ENCODE data around the gene ARID5B.

Gene ARID5B

DNA sequence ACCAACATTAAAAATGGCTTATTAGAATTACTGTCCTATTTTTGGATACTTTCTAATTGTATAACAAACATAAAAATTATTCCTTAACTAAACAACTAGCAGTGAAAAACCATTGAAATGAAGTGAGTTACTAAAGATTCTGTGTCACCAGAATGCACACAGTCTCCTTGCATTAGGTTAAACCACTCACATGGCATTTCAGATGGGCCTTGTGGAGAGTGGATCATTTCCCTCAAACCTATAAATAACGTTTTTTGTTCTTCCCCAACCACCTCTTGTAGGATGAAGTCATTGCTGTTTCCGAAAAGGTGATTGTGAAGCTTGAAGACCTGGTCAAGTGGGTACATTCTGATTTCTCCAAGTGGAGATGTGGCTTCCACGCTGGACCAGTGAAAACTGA is 38.4 kb downstream of the ARID5B start:
- no peak for DNase-seq

DNA sequence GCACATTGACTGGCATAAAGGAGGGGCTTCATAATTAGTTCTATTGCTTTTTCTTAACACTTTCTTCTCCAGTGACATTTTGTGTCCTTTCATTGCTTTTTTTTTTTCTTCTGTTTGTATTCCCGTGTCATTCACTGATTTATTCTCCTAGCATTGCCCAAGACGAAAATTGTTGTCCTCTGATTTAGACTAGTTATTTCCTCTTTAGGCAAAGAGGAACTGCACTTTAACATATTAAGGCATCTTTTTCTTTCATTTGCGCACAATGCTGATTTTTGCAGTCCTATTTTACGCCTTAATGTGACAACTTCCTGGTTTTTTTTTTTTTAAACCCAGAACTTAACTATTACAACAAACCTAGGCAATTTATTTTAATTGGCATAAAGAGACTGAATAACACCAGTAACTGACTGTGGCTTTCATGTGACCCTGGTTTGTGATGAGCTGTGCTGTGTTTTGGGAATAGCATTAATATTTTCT is 39.7 kb downstream of the ARID5B start:
- no peak for DNase-seq

DNA sequence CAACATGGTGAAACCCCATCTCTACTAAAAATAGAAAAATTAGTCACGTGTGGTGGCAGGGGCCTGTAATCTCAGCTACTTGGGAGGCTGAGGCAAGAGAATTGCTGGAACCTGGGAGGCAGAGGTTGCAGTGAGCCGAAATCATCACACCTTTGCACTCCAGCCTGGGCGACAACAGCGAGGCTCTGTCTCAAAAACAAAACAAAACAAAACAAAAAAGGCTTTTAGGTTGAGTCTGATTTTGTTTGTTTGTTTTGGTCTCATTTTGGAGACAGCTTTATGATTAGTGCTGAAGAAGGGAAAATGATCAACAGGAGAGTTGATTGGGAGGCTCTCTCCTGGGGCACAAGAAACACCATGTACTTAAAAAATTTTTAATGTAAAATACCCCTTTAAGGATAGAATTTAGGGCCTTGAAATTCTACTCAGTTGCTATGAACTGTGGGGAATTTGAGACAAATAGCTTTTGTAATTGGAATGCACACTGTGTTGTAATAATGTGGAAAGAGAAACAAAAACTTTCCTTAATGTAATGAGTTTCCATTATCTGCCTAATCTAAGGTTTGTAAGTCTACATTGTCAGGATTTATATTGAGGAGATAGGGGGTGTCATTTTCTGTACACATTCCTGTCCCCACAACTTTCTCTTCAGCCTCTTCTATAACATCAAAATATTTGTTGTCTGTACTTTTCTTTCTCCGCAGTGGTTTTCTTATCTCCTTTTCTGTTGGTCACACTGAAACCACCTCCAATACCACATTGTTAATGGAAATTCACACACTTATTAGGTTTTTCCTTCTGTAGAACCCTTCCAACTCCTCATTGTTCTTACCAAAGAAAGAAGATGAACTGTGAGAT is 41.3 kb downstream of the ARID5B start:
- no peak for DNase-seq

DNA sequence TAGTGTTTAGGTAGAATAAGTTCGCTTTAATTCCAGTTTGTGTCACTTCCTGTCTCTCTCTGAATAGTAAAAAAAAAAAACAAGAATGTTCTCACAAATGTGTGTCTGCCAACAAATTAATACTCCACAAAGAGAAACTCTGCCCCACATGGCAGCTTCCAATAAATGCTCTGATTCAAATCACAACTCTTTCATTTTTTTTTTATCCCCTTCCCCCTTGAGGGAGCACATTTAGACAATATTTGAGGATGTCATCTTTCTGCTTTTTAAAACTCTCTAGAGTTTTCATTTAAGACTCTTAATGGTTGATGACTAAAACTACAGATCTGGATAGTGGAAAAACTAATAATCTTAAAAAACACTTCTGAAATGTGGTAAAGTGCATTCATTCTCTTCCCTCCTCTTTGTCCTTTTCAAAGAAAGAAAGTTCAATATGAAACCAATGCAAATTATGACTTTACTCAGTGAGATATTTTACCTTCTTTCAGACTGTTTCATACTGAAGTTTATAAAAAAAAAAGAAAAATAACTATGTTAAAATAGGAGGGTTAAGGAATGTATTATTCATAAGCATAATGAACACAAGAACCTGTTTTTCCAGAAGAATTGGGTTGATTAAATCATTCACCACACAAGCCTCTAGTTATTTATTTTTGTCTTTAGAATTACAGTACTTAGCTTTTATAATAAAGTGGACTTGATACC is 42.3 kb downstream of the ARID5B start:
- DNase-seq: no peak

DNA sequence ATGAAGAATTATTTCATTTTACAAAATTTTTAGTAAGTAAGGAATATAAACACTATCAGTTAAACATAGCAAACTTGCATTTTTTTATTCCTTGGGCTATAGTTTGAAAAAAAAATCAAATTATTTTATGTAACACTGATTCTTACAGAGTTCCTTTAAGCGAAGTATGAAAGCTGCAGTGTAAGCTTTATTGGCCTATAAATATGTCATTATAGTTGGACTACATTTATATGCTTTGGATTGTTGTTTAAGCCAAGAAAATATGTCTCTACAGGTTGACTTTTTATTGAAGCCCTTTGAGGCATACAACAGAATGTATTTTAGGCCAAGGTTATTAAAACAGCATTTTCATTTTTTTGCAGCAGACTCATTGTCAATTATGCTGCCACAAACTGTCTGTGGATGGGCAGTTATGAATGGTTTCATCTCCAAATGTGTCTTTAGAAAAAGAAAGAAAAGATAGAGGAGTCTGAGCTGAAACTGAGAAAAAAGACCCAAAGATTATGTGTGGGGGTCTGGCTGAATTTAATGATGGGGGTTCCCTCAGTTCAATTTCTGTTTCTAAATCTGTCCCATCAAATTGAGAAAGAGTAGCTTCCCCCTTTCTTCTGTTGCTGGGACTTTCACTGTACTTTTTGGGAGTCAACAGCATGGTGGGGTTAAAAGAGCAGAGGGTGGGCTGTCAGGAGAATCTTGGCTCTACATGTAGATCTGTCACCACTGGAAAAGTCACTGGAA is 43.1 kb downstream of the ARID5B start:
- DNase-seq: no peak

DNA sequence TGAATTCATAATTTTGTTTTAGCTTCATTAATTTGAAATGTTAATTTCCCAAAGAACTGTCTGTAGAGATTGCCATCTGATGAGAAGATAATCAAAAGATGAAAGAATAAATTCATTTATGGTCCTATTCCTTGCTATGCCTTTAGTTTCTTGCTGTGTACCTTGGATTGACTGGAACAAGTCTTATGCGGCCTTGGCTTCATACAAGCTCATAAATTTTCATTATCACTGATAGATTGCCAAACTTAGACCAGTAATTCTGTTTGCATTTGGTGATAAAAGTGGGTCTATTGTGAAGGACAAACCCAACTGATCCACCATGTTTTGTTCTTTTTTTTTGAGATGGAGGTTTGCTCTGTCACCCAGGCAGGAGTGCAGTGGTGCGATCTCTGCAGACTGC is 48.2 kb downstream of the ARID5B start:
- DNase-seq: no peak

DNA sequence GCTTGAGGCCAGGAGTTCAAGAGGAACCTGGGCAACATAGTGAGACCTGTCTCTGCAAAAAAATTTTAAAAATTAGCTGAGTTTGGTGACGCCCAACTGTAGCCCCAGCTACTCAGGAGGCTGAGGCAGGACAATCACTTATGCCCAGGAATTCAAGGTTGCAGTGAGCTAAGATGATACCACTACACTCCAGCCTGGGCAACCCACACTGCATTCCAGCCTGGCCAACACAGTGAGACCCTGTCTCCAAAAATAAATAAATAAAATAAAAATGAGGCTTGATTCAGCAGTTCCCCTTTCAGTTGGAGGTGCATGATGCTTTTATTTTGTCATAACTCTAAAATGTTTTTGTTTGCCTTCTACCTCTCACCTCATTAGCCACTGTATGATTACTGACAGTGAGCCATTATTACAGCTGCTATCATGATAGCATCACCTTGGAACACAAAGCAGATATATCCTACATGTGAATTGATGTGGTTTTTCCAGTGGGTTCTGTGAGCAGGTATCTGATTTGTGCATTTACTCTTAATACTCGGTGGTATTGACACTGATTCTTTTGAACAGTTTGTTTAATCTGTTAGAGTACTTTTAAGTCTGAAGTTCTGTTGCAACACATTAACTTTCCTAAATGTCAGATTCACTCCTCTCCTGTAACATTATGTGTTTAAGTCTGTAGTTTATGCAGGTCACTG is 49.1 kb downstream of the ARID5B start:
- no peak for DNase-seq

DNA sequence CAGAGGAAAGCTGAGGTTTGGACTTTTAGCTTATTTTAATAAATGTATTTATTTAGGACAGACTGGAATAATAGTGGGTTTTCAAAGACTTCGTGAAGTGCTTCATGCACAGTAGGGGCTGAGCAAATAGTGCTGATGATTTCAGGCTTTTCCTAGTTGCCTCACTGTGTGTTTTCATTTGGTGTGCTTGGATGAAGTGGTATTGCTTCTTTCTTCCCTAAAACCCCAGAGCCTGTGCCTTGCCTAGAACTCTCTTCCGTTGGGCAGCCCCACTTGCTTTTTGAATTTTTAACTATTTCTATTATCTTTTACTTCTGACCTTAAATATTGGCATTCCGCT is 49.6 kb downstream of the ARID5B start:
- DNase-seq: no peak

DNA sequence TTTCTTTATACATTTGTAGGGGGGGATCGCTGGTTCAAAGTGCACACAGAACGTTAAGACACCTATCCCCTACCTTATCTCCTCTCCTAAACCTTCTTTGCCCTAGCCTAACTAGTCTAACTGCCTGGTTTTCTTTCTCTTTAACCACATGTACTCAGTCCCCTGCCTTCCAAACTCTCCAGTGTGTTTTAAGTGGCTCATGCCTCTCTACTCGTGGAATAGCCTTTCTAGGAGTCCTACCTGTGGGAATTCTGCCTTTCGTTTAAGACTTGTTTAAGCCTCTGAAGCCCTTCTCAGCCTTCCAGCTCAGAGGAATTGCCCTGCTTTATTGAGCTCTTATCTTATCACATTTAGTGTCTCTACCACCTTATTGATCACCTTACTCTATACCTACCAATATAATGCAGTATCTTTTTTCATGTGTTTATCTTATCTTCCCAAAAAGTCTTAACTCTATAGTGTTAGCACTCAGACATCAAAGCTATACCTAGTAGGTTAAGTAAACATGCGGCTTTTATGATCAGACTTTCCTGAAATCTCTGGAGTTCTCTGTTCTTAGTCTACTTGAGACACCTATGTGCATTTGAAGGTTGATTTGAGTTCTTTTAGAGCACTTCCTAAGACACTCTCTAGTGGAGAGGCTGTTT is 50.7 kb downstream of the ARID5B start:
- no peak for DNase-seq

DNA sequence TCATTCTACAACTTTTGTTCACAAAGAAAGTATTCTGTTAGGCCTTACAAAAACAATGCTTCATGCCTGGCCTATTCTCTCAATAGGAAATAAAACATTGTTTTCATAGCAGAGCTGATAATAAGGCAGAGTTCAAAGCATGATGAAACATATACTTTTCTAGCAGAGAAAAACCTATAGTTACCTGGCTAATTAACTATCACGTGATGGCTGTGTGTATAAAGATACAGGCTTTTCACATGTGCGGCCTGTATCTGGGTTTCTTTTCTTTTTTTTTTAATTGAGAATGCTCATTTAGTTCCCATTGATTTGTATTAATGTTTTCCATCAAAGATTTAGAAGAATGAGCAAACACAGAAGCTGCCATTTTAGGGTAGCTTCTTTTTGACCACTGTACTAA is 51.7 kb downstream of the ARID5B start:
- no peak for DNase-seq

DNA sequence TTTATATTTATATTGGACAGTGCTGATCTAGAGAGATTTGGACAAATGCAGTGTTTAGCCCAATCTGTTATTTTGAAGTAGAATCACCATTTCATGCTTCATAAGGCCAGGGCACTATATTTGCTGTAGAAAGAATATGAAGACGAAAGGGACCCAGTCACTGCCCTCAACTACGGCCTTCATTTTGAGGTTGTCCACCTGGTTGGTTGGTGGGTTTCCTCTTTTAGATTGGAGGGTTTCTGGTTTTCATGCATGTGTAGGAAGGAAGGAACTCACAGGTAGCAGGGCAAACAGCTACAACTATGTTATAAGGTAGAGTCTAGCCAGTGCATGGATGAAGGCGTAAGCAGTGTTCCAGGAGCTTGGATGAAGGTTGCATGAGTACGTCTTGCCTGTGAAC is 56.3 kb downstream of the ARID5B start:
- DNase-seq: no peak

DNA sequence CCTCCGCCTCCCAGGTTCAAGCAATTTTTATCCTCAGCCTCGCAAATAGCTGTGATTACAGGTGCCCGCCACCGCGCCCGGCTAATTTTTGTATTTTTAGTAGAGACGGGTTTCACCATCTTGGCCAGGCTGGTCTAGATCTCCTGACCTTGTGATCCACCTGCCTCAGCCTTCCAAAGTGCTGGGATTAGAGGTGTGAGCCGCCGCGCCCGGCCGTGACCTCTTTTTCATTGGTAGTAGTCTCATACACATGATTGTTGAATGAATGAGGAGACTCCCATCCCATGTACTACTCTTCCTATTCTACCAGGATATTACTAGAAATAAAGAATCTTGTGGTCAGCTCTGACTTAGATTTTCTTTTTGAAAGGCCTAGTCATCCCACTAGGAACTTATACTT is 56.8 kb downstream of the ARID5B start:
- no peak for DNase-seq

DNA sequence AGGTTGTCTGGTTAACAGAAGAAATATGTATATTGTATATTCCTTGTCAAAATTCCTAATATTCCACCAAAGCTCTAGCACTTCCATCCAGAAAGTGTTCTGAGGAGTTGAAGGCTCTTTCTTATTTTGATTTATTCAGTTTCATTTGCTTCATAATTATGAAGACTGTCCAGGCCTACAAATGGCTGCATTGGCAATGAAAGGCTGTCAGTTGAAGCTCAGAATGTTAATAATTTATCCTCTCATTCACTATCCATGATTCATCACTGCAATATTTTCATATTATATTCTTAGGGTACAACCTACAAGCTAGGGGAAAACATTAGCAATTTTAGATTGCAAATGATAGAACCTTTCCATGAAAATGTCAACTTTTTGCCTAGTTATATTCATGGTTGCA is 57.3 kb downstream of the ARID5B start:
- DNase-seq: no peak

DNA sequence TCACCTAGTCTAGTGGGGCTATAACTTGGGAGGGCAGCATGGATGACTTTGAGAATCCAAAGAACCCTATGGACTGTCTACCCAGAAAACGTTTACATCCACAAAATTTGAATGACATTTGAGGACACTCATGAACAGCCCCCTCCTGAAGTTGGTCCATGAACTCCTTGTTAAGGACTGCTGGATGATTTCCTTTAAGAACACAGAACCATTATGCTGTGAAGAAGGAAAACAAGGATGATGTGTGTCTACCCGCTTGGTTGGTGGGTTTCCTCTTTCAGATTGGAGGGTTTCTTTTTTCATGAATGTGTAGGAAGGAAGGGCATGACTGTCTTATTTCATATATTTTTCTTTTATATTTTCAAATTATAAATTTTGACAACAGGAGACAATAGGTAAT is 58.3 kb downstream of the ARID5B start:
- no peak for DNase-seq

DNA sequence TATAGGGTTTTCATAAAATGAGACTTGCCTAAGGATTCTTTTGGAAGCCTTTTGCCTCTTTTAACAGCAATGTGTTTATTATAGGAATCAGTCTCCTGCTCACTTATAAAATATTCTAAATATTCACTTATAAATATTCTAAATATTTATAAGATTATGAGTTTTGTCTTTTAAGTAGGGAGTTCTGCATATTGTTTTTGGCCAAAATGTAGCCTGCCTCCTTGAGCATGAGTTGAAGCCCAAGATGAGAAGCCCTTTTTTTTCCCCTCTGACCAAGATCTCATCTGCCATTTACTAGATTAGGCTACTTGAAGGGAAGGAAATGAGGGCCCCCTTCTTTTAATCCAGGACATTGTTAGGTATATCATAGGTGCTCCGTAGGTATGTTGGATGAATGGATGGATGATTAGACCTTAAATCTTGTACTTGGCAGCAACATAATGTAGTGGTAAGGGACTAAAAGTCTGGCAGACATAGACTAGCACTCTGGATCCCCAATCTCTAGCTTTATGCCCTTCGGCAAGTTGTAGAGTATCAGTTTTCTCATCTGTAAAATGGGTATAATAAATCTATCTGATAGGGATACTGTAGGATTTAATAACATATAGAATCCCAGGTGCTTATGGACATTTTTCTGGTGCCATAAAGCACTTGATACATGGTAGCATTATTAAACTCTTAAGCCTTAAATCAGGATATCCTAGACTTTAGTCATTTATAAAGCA is 59.1 kb downstream of the ARID5B start:
- no peak for DNase-seq

DNA sequence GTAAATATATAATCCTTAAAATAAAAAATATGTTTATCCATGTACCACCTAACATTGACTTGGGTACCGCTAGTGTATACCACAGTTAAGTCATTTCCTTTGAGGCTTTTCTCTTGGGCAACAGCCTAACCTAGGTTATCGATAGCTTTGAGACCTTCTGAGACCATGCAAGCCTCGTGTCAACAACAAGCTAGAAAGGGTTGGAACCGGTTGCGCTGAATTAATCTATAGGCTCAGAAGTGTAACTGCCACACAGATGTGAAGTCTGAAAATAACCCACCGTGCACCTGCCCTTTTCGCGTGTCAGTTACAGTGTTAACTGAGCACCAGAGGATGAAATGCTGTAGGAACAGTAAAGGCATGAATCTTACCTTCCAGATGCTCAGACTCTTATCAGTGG is 59.8 kb downstream of the ARID5B start:
- no peak for DNase-seq

DNA sequence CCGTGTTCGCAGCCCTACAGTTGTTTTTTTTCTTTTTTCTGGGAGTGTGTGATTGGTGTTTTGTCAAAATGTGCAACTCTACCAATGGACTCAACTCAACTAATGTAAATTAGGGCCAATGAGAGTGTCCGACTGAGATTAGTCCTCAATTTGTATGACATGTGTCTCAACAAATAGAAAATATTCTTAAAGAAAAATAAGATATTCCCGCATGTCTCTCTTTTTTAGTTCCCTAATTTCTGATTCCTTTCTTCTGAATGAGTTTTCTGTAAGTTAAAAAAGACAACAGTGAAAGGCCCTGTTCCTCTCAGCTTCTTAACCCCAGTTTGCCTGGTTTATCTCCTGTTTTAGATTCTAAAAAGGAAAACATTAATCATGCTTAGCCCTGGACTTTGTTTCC is 61.5 kb downstream of the ARID5B start:
- DNase-seq: no peak

DNA sequence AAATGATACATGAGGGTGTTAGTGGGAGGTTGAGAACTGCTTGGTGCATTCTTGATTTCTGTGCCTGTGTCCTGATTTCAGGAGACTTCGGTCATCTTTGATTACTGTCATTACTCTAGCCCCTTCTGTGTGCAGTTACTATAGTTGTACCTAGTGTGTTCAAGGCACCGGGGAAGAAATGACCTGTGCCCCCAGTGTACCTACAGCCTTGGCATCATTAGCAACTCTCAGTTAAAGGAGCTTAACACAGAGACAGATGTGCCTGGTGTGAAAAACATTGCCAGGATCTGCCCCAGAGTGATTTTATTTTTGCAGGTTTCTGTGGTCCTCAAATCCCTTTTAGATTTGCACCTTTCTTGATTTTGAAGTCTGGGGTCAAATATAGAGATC is 62.2 kb downstream of the ARID5B start:
- no peak for DNase-seq

DNA sequence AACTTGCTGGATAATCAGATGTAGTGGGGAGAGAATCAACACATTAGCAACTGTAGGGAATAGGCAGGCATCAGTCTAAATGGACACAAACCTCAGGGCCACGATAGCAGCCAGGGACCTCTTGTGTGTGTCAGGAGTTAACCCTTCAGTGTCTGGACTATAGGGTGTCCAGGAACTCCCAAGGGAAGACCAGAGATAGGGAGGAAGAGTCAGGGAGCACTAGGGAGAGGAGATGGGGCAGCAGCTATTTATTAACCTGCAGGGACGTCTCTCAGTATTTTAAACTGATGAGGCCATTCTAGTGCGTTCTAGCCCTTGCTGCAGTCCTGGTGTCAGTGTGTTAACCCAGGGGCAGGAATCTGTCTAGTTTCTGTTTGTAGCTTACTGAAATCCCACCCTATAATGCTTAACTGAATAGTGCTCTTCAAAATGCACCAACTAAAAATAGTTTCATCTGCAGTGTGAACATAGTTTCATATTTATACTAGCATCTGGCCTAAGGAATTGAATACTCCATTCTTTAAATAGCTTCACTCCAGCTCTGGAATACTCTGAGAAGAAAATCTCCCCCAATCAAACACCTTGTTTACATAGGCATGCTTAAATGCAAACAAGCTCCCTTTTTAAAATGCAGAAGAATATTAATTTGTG is 62.7 kb downstream of the ARID5B start:
- no peak for DNase-seq

DNA sequence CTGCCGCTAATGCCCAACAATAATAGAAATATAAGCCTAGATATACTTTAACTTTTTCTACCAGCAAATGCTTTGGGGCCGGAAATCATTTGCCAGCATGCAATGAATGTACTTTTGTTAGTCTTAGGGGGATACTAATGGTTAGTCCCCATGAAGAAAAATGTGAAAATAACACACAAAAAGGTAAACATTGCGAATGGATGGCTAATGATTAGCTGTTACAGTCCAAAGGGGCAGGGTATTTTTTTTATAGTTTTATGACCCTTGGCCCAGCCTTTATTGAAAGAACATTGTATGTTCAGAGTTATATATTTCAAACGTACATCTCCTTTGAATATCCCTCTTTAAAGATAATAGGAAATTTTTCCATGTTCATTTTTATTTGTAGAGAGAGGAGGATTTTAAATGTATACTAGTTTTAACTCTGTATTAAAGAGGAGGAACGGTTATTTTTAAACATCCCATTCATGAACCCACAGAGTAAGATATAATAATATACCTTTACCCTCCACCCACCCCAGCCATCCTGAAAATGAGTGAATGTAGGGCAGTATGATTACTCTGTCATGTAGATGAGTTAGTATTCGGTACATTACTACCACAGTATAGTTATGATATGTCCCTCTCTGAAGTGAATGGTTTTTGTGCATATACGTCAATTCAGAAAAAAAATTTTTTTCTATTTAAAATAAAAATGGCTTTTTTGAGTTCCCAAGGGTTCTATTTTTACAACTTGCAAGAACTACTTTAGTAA is 63.6 kb downstream of the ARID5B start:
- no peak for DNase-seq
